Measurements from ENCODE around the gene TTF2.

Gene TTF2

DNA sequence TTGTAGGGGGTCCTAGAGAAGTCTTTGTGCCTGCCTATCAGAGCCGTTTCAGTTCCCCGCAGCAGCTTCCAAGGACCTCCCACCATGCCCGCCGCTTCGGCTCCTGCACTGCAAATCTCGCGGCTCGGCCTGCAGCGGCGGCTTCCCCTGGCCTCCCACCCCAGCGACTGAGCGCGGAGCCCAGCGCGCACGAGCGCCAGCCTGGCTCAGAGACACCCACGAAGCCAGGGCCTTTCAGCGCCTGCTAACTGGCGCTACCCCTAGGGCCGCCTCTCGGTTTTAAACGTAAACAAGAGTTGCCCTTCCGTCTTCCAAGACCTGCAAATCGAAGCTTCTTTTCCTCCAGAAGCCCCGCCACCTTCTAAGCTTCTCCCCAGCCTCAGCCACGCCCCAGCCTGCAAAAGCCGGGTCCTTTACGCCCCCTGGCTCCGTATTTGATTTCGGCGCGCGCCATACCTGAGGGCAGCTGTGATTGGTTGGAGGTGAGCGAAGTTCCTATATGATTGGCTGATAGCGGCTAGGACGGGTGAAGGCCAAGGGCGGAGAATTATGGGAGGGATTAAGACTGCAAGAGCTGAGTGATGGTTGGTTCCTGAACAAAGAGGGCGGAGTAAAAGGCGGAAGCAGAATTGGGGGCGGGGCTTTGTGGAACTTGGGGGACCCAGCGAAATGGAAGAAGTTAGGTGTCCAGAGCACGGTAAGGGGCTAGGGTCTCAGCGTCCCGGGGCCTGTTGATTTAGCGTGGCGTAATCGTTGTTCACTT lies at the start of gene TTF2:
TSS of gene TTF2 (plus strand) at position 649 of the 763 bp plus-strand sequence. CDS start at position 670, 21 bp downstream.
- DNase-seq: peak; percentile 99

- no peak for DNase-seq
Measured at GRCh38 chr1:117011334-117011733, 48.8 kb upstream of the TTF2 start.

DNA sequence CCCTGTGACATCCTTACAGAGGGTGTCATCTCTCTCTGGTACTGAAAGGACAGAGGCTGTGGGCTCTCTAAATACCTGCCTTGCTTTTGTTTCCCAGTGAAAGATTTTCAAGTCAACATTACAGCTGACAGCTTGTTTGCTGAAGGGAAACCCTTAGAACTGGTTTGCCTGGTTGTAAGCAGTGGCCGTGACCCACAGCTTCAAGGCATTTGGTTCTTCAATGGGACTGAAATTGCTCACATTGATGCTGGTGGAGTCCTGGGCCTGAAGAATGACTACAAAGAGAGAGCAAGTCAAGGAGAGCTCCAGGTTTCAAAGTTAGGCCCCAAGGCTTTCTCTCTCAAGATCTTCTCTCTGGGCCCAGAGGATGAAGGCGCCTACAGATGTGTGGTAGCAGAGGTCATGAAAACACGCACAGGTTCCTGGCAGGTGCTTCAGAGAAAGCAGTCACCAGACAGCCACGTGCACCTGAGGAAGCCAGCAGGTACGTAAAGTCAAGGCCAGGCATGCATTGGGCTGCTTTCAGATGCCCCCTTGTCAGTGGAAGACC lies 46.7 kb upstream of the TTF2 start:
- no peak for DNase-seq

- no peak for DNase-seq
Measured at GRCh38 chr1:117014209-117014608, 45.9 kb upstream of the TTF2 start.

- no peak for DNase-seq
Measured at GRCh38 chr1:117015724-117016123, 44.4 kb upstream of the TTF2 start.

DNA sequence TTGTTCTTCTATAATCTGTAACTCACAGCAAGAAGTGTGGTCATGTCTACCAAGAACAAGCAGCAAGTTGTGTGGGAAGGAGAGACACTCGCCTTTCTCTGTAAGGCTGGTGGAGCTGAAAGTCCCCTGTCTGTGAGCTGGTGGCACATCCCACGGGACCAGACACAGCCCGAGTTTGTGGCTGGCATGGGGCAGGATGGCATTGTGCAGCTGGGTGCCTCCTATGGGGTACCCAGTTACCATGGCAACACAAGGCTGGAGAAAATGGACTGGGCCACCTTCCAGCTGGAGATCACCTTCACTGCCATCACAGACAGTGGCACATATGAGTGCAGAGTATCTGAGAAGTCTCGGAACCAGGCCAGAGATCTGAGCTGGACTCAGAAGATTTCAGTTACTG lies 43.1 kb upstream of the TTF2 start:
- DNase-seq: peak in 1 of 2 experiments; percentile 32

DNA sequence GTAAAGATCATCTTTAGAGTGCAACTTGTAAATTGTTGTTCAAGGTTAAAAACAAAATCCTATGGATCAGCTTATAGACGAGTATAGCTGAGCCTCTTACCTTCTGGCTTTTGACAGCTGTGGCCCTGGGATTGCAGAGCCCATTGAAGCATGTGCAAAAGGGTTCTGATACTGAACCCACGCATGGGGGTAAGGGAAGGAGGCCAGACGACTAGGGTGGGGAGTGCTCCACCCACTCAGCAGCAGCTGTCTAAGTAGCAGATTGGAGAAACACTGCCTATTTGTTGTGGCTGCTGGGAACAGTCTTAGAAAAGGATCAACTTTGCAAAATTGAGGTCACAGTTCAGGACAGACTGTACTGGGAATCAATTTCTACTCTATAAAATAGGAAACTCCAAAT lies 42.5 kb upstream of the TTF2 start:
- no peak for DNase-seq

GRCh38 chr1:117020526-117021156 lies 39.5 kb upstream of the TTF2 start:
- no peak for DNase-seq

DNA sequence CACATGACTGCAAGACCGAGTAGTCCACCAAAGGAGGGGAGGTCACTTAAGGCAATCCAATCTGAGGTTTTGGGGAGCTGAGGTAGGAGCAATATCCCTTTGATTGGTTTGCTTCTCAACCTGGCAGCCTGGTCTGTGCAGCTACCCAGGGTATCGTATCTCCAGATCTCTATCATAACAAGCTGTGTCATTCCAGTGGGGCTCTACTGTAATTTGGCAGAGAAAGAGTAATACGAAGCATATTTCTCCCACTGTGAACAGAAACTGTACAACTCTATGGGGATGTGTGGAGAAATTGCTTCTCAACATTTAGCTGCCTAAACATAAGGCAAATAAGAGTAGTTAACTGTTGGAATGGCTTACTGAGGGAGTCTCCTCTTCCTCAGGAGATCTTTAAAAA lies 38.0 kb upstream of the TTF2 start:
- DNase-seq: no peak

DNA sequence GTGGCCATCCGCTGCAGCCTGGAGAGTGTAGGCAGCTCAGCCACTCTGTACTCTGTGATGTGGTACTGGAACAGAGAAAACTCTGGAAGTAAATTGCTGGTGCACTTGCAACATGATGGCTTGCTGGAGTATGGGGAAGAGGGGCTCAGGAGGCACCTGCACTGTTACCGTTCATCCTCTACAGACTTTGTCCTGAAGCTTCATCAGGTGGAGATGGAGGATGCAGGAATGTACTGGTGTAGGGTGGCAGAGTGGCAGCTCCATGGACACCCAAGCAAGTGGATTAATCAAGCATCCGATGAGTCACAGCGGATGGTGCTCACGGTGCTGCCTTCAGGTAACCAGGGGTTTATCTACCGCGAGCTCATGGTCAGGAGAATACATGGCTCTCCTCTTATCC lies 34.6 kb upstream of the TTF2 start:
- no peak for DNase-seq

DNA sequence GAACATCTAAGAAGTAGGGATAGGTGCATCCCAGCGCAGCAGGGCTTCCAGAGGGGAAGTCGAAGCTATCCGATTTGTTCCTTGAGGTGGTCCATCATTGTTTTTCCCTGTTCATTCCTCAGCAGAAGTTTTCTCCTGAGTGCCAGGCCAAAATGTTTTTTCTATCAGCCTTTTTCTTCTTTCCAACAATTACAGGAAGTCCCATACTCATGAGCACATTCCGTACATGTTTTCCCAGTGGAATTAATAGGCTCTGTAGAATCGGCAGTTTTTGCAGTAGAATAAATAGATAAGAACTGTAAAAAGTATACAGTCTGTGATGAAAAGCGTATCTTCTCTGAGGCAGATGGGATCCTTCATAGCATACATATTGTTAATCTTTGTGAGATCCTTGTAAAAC lies 33.8 kb upstream of the TTF2 start:
- DNase-seq: no peak

GRCh38 chr1:117029685-117030084 lies 30.4 kb upstream of the TTF2 start:
- DNase-seq: no peak

DNA sequence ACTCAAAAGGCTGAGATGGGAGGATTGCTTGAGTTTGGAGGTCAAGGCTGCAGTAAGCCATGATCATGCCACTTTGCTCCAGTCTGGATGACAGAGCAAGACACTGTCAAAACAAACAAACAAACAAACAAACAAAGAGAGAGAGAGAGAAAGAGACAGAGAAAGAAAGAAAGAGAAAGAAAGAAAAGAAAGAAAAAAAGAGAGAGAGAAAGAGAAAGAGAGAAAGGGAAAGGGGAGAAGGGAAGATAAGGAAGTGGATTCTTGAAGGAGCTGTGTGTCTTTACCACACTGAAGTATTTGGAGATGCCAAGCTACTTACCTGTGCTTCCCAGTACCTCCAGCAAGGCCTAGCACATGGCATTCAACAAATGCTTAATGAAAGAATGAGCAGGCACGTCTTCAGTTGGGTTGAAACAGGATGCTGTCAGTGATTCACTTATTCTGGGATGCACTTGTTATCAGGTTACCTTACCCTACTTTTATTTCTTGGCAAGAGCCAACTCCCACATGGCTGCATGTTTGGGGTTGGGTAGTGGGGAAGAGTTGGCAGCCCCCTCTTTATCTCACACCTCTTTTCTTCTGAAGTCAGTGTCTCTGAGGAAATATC lies 29.8 kb upstream of the TTF2 start:
- DNase-seq: no peak

DNA sequence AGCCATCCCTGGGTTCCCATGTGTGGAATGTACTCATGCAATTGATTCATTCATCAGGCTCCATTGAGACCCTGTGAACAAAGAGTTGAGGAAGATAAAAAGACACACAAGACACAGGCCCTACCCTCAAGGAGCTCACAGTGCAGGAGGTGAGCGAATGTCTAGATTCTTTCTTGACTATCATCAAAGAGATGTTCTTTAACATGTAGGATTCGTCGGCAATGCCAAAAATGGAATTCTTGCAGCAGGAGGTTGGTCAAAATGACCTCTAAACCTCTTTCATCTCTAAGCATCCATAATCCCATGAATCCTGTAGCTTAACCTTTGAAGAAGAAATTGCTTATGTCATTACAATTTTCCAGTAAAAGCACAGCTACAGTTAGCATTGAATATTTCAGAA lies 27.9 kb upstream of the TTF2 start:
- DNase-seq: no peak

- no peak for DNase-seq
Measured at GRCh38 chr1:117032681-117033539, 27.2 kb upstream of the TTF2 start.

DNA sequence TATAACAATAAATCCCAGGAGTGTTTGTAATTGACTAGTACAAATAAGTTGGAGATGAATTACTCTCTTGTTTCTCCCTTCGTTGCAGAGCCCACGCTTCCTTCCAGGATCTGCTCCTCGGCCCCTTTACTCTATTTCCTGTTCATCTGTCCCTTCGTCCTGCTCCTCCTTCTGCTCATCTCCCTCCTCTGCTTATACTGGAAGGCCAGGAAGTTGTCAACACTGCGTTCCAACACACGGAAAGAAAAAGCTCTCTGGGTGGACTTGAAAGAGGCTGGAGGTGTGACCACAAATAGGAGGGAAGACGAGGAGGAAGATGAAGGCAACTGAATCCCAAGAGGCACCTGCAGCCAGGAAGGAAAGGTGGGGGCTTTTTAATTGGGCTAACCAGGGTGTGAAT lies 26.4 kb upstream of the TTF2 start:
- DNase-seq: no peak

DNA sequence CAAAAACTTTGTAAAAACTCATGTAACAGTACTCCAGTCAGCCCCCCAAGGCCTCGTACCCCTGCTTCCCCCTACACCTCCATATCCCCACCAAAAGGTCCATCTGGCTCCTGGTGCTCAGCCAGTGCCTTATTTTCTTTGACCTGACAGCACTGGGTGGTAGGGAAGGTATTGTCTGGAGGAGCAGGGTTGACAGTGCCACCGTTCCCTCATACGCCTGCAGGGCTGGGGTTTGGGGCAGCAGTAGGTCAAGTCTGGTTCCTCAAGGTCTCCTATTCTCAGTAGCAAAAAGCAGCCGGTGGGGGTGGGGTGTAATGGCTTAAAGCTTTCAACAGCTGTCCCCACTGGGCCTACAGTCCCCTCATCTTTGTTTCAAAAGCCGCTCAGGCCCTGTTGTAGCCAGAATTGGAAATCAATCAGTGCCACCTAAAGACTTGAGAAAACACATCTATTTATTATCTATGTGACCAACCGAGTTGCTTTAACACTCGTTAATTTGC lies 25.3 kb upstream of the TTF2 start:
- DNase-seq: no peak

DNA sequence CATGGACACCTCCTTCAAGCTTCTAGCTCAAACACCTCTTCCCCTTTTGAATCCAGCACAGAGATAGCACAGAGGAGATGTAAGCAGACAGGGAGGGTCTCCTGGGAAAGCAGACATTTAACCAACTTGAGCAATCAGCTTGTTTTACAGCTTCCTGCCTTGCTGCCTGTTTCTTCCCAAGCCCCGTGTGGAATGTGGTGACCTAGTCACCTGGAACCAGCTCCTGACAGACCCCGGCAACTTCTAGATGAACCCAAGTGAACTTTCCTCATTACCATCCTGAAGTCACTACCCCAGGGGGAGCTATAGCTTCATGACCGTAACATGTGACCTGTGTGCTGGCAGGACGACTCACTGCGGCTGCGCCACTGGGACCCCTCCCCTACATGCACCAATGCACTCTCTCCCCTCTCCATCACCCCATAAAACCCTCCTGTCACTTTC lies 24.1 kb upstream of the TTF2 start:
- no peak for DNase-seq

- no peak for DNase-seq
Measured at GRCh38 chr1:117037802-117038201, 22.3 kb upstream of the TTF2 start.

- no peak for DNase-seq
Measured at GRCh38 chr1:117038236-117038635, 21.9 kb upstream of the TTF2 start.

GRCh38 chr1:117044217-117044616 lies 15.9 kb upstream of the TTF2 start:
- DNase-seq: no peak

DNA sequence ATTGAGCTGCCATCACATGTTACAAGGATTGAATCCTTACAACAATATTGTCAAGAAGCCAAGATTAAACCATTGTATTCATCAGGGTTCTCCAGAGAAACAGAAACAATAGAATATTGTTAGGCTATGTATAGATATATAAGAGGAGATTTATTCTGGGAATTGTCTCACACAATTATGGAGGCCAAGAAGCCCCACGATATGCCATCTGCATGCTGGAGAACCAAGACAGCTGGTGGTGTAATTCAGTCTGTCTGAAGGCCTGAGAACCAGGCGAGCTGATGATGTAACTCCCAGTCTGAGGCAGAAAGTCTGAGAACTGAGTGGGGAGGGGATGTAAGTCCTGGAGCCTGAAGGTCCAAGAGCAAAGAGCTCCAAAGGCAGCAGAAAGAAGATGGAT lies 14.5 kb upstream of the TTF2 start:
- DNase-seq: peak; percentile 29 to 83

DNA sequence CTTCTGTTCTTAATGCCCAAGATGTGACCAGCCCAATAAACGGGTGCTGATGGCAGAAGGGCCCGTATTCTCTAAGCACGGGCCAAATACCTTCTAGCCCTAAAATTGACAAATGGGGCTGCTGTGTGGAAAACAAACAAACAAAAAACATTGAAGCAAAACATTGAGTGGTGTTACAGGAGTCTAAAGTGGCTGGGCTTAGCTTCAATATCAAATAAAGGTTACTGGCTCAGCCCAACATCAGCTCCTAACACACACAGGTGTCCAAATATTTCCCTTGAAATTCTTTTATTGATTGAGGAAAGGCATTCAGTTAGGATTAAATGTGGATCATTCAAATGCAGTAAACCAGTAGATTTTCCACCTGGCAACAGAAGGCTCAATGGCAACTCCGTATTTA lies 13.3 kb upstream of the TTF2 start:
- DNase-seq: no peak

Data from NCI-H446 (cell line).